ENCODE measurements around the gene FLNA.

The FLNA gene

GRCh38 chrX:154365997-154366665, 8.3 kb downstream of the FLNA start:
- H3K36me3 ChIP-seq (ENCODE audit: control insufficient read depth, insufficient read depth, low read length): no peaks in the 10 kb centered on the region
- no peak overlapping the region for H3K4me3 ChIP-seq (ENCODE audit: low read depth, low read length)
- no peak overlapping the region for H3K27ac ChIP-seq

GRCh38 chrX:154365052-154365600, 9.3 kb downstream of the FLNA start:
- no peak overlapping the region for H3K9ac ChIP-seq
- TF ChIP-seq, protein P1, sequence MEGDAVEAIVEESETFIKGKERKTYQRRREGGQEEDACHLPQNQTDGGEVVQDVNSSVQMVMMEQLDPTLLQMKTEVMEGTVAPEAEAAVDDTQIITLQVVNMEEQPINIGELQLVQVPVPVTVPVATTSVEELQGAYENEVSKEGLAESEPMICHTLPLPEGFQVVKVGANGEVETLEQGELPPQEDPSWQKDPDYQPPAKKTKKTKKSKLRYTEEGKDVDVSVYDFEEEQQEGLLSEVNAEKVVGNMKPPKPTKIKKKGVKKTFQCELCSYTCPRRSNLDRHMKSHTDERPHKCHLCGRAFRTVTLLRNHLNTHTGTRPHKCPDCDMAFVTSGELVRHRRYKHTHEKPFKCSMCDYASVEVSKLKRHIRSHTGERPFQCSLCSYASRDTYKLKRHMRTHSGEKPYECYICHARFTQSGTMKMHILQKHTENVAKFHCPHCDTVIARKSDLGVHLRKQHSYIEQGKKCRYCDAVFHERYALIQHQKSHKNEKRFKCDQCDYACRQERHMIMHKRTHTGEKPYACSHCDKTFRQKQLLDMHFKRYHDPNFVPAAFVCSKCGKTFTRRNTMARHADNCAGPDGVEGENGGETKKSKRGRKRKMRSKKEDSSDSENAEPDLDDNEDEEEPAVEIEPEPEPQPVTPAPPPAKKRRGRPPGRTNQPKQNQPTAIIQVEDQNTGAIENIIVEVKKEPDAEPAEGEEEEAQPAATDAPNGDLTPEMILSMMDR (IDR thresholded peaks at IDR 0.05): no peak
- no peak overlapping the region for H3K4me2 ChIP-seq (ENCODE audit: low read length)
- H3K27ac ChIP-seq: no peak overlapping the region
- H3K27me3 ChIP-seq (ENCODE audit: control insufficient read depth, insufficient read depth, low read length): no peaks in the 10 kb centered on the region
- no peaks in the 10 kb centered on the region for H3K79me2 ChIP-seq
- H3K36me3 ChIP-seq (ENCODE audit: control insufficient read depth, insufficient read depth, low read length): no peaks in the 10 kb centered on the region
- no peaks in the 10 kb centered on the region for H3K4me1 ChIP-seq
- no peak overlapping the region for H2AFZ ChIP-seq
- no peaks in the 10 kb centered on the region for H3K9me3 ChIP-seq (ENCODE audit: control insufficient read depth, low read length)
- no peak overlapping the region for H3K4me3 ChIP-seq (ENCODE audit: low read depth, low read length)

More at GRCh38 chrX:154365997-154366665, 8.3 kb downstream of the FLNA start:
- Histone ChIP-seq H3K9me3 (ENCODE audit: control insufficient read depth, low read length) (no peaks in the 10 kb centered on the region), H2AFZ (no peak overlapping the region), H3K4me2 (ENCODE audit: low read length) (no peak overlapping the region), H3K27me3 (ENCODE audit: control insufficient read depth, insufficient read depth, low read length) (no peaks in the 10 kb centered on the region), H3K9ac (no peak overlapping the region), H3K4me1 (no peaks in the 10 kb centered on the region), H3K79me2 (no peaks in the 10 kb centered on the region)
- TF ChIP-seq, protein P1 (IDR thresholded peaks at IDR 0.05): no peak

DNA sequence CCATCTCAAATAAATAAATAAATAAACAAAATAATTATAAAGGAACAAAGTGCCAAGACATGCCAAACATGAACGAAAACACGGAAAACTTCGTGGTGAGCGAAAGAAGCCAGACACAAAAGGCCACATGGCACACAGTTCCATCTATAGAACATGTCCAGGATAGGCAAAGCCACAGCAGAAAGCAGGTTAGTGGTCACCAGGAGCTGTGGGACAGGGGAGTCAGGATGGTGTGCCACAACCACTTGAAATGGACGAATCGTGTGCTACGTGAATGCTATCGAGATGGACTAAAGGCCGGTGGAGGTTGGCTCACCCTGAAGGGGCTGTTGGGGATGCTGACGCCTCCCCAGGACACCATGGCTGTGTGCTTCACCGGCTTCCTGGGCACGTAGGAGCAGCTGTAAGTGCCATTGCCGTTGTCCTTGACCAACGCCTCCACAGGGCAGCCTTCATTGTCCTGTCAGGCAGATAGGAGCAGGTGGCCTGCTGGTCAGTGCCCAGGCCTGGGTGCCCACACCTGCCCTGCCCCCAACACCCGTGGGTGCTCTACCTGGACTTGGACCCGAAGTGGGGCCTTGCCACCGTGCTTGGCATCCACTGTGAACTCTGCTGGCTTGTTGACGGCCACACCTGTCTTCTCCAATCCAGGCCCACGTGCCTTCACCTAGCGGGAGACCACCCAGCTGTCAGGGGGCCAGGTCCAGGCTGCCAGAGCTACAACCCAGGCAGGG, 10.6 kb downstream of the FLNA start:
- TF ChIP-seq, protein P1 (IDR thresholded peaks at IDR 0.05): no peak
- no peak overlapping the region for H3K9ac ChIP-seq
- no peaks in the 10 kb centered on the region for H3K79me2 ChIP-seq
- H3K36me3 ChIP-seq (ENCODE audit: control insufficient read depth, insufficient read depth, low read length): no peaks in the 10 kb centered on the region
- H2AFZ ChIP-seq: no peak overlapping the region
- H3K27me3 ChIP-seq (ENCODE audit: control insufficient read depth, insufficient read depth, low read length): no peaks in the 10 kb centered on the region
- no peak overlapping the region for H3K4me3 ChIP-seq (ENCODE audit: low read depth, low read length)
- no peak overlapping the region for H3K4me2 ChIP-seq (ENCODE audit: low read length)
- no peak overlapping the region for H3K27ac ChIP-seq
- no peaks in the 10 kb centered on the region for H3K4me1 ChIP-seq
- H3K9me3 ChIP-seq (ENCODE audit: control insufficient read depth, low read length): no peaks in the 10 kb centered on the region

DNA sequence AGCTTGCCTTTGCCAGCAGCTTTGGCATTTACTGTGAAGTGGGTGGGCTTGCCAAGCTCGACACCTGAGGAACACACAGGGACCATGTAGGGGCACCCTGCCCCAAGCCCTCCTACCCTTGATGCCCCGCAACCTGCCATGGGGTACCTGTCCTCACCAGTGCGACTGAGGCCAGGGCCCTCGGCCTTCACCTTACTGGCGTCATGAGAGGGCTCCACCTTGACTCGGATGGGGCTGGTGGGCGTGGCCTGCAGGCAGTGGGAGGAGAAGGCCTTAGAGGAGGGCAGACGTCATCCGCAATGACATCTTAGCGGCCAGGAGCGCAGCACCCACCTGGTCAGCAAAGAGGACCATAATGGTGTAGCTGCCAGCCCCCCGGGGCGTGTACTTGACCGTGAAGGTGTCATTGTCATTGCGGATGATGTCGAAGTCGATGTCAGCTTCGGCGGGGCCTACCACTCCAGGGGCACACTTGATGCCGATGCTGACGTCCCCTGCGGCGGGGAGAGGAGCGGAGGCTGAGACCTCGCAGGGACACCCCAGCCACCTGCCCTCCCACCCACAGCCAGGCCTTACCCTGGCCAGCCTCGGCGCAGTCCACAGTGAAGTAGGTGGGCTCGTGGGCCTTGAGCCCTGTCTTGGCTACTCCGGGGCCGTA, 12.2 kb downstream of the FLNA start:
- Histone ChIP-seq H2AFZ (no peak overlapping the region), H3K4me1 (no peaks in the 10 kb centered on the region), H3K4me3 (ENCODE audit: low read depth, low read length) (no peak overlapping the region), H3K9me3 (ENCODE audit: control insufficient read depth, low read length) (no peaks in the 10 kb centered on the region), H3K36me3 (ENCODE audit: control insufficient read depth, insufficient read depth, low read length) (no peaks in the 10 kb centered on the region), H3K9ac (no peak overlapping the region), H3K79me2 (no peaks in the 10 kb centered on the region), H3K4me2 (ENCODE audit: low read length) (no peak overlapping the region), H3K27ac (no peak overlapping the region), H3K27me3 (ENCODE audit: control insufficient read depth, insufficient read depth, low read length) (no peaks in the 10 kb centered on the region)
- TF ChIP-seq, protein P1 (IDR thresholded peaks at IDR 0.05): no peak

Data from parathyroid adenoma (tissue), 2 donors.